PC-9 (cell line): ENCODE results near the gene GDF10. TPM values are rescaled to one million over a fixed set of nuclear protein-coding genes. Genes with fewer than 3 reads are reported as not detected.

Experiments used
- BruUV-seq: library from RNA; stranded (reverse); fragments of 400-500 nt; replicated peaks from 2 replicates; lab custom pipeline; 2021; lab: Mats Ljungman, UMichigan
- CTCF ChIA-PET: fragments of 300-600 bp; sonication (Branson Sonifier 250); formaldehyde crosslinking; loops from one replicate; lab custom pipeline; 2022; ENCODE audit warnings: antibody characterized with exemption; lab: Charles Lee
- POLR2A ChIA-PET: fragments of 300-600 bp; sonication (Branson Sonifier 250); formaldehyde crosslinking; loops from one replicate; lab custom pipeline; 2022; ENCODE audit warnings: antibody characterized with exemption; ENCODE audit not compliant: unreplicated experiment; lab: Charles Lee
- DNase-seq, 2 experiments: peaks; one replicate each; pipeline versions ENCODE4 v3.0.0 to v3.0.0-alpha.2; 2015 to 2022; ENCODE audit warnings: mixed read lengths in 1 of 2
- H2AFZ ChIP-seq: fragments of 200-600 bp; sonication (generic); 2 replicates; pipeline ENCODE4 v1.8.1; 2017; ENCODE audit warnings: antibody characterized with exemption
- H3F3A ChIP-seq: fragments of 200-600 bp; sonication (generic); 2 replicates; pipeline ENCODE4 v1.8.1; 2017; ENCODE audit warnings: antibody characterized with exemption, mild to moderate bottlenecking, low read depth; ENCODE audit not compliant: insufficient read depth
- H3K27ac ChIP-seq: fragments of 200-600 bp; sonication (generic); 2 replicates; pipeline ENCODE4 v1.6.1; 2016; ENCODE audit warnings: mixed run types
- H3K27me3 ChIP-seq: fragments of 200-600 bp; sonication (generic); 2 replicates; pipeline ENCODE4 v1.6.1; 2016; ENCODE audit warnings: low read depth, mixed run types; ENCODE audit not compliant: insufficient read depth
- H3K36me3 ChIP-seq: fragments of 200-600 bp; sonication (generic); 2 replicates; pipeline ENCODE4 v1.6.1; 2016; ENCODE audit warnings: low read depth, mixed run types
- H3K4me1 ChIP-seq: fragments of 200-600 bp; sonication (generic); replicated peaks from 2 replicates; pipeline ENCODE4 v1.6.1; 2016; ENCODE audit warnings: mixed run types; ENCODE audit not compliant: insufficient read depth
- H3K4me2 ChIP-seq: fragments of 200-600 bp; sonication (generic); 2 replicates; pipeline ENCODE4 v1.6.1; 2017; ENCODE audit warnings: mixed run types
- H3K4me3 ChIP-seq: fragments of 200-600 bp; sonication (generic); 2 replicates; pipeline ENCODE4 v1.6.1; 2016; ENCODE audit warnings: mixed run types
- H3K79me2 ChIP-seq: fragments of 200-600 bp; sonication (generic); 2 replicates; pipeline ENCODE4 v1.6.1; 2017; ENCODE audit warnings: low read depth, mixed run types
- H3K9me2 ChIP-seq: fragments of 200-600 bp; sonication (generic); 2 replicates; pipeline ENCODE4 v1.8.1; 2017; ENCODE audit warnings: mild to moderate bottlenecking; ENCODE audit not compliant: insufficient read depth
- H3K9me3 ChIP-seq: fragments of 200-600 bp; sonication (generic); 2 replicates; pipeline ENCODE4 v1.8.1; 2016; ENCODE audit warnings: low read depth; ENCODE audit not compliant: insufficient read depth
- H4K20me1 ChIP-seq: fragments of 200-600 bp; sonication (generic); 2 replicates; pipeline ENCODE4 v1.8.1; 2017; ENCODE audit not compliant: insufficient read depth
- EZH2 ChIP-seq: fragments of 200-600 bp; sonication (generic); IDR thresholded peaks from 2 replicates; pipeline ENCODE4 v1.8.0; 2017; ENCODE audit warnings: antibody characterized with exemption, low read depth
- intact Hi-C: fragments of 100-400 bp; cut with micrococcal nuclease; formaldehyde crosslinking; loops from one replicate; pipeline ENCODE4 v1.10.0; 2022; ENCODE audit not compliant: unreplicated experiment
- total RNA-seq: library from RNA; stranded (reverse); gene quantifications from 2 replicates; pipeline ENCODE4 v1.2.3, GENCODE V29; 2021
- TF ChIP-seq, protein P1 (sequence below): fragments of 200-600 bp; sonication (generic); conservative IDR thresholded peaks from 2 replicates; pipeline ENCODE4 v1.6.1; 2017; ENCODE audit warnings: mixed run types, antibody characterized with exemption, mild to moderate bottlenecking, moderate library complexity

Gene GDF10
- total RNA-seq, 1 experiment from 2014 or later: not detected

DNA sequence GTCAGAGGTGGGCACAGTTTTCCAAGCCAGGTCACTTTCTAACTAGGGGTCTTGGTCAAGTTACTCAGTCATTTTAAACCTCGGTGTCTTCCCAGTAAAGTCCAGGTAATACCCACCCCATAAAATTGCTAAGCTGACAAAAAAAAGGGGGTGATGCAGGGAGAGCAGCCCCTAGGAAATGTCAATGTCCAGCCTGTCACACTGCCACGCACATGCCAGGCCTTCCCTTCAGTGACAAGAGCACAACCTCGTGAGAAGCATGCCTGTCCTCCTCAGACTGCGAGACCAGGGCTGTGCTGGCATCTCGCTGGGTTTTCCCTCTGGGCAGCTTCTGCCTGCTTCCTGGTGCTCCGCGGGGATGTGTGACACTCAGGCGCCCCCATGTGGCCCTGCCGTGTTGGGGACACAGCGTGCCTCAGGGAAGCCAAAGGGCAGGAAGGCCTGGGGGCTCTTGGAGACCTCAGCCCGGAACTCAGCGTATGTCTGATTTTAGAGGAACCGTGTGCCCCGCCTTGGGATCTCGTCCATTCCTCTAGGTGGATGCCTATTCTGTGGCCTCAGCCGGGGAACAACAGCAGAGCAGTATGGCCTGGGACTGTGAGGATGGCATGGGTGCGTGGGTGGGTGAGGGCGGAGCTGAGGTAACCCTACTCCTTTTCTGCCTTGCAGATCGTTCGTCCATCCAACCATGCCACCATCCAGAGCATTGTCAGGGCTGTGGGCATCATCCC, 12.1 kb downstream of the GDF10 start:
- intact Hi-C loops: loop anchor here (1.0 kb wide), 2 partner anchors 264 to 288 kb away; no protein-coding TSS in a partner anchor
- no peaks in the 10 kb centered on the region for H3K9me3 ChIP-seq
- no peaks in the 10 kb centered on the region for H3K79me2 ChIP-seq
- H3K4me1 ChIP-seq: peaks cover 8% of the 10 kb centered on the region
- no peak overlapping the region for H3K27ac ChIP-seq
- H3K4me2 ChIP-seq: peak overlapping the region; percentile 10; the same call in 1 of the 2 replicates
- H2AFZ ChIP-seq: no peak overlapping the region
- TF ChIP-seq, protein P1, sequence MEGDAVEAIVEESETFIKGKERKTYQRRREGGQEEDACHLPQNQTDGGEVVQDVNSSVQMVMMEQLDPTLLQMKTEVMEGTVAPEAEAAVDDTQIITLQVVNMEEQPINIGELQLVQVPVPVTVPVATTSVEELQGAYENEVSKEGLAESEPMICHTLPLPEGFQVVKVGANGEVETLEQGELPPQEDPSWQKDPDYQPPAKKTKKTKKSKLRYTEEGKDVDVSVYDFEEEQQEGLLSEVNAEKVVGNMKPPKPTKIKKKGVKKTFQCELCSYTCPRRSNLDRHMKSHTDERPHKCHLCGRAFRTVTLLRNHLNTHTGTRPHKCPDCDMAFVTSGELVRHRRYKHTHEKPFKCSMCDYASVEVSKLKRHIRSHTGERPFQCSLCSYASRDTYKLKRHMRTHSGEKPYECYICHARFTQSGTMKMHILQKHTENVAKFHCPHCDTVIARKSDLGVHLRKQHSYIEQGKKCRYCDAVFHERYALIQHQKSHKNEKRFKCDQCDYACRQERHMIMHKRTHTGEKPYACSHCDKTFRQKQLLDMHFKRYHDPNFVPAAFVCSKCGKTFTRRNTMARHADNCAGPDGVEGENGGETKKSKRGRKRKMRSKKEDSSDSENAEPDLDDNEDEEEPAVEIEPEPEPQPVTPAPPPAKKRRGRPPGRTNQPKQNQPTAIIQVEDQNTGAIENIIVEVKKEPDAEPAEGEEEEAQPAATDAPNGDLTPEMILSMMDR: peak; percentile 95
- no peak for TF ChIP-seq EZH2
- H4K20me1 ChIP-seq: no peaks in the 10 kb centered on the region
- H3F3A ChIP-seq: no peaks in the 10 kb centered on the region
- ChIA-PET CTCF (interaction anchor here (0.8 to 3.7 kb wide), 7 partner anchors 49 to 318 kb away, joined by 3 to 31 read pairs (median 6); no protein-coding TSS in a partner anchor), POLR2A (no interaction called here)
- no peaks in the 10 kb centered on the region for H3K36me3 ChIP-seq
- H3K27me3 ChIP-seq: no peaks in the 10 kb centered on the region
- H3K9me2 ChIP-seq: no peaks in the 10 kb centered on the region
- no TSS peak for BruUV-seq
- peak; percentile 71 to 89 for DNase-seq
- no peak overlapping the region for H3K4me3 ChIP-seq

DNA sequence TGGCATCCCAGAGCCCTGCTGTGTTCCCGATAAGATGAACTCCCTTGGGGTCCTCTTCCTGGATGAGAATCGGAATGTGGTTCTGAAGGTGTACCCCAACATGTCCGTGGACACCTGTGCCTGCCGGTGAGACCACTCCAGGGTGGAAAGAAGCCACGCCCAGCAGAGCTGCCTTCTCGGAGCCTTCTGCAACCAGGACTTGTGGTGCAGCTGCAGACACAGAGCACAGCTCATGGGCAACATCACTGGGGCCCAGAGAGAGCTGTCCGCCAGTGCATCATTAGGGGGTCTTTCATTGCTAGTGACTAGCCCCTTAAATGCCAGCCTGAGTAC, 12.6 kb downstream of the GDF10 start:
- Histone ChIP-seq H4K20me1 (no peaks in the 10 kb centered on the region), H3K9me2 (no peaks in the 10 kb centered on the region), H3K36me3 (no peaks in the 10 kb centered on the region), H3K27me3 (no peaks in the 10 kb centered on the region), H3K9me3 (no peaks in the 10 kb centered on the region), H3K4me2 (no peak overlapping the region), H3F3A (no peaks in the 10 kb centered on the region), H2AFZ (no peak overlapping the region), H3K79me2 (no peaks in the 10 kb centered on the region), H3K4me3 (no peak overlapping the region), H3K4me1 (peaks cover 8% of the 10 kb centered on the region), H3K27ac (no peak overlapping the region)
- DNase-seq: no peak
- TF ChIP-seq, protein P1: no peak
- no peak for TF ChIP-seq EZH2
- ChIA-PET CTCF (interaction anchor here (1.1 to 3.7 kb wide), 3 partner anchors 26 to 287 kb away, joined by 3 to 31 read pairs (median 19); no protein-coding TSS in a partner anchor), POLR2A (no interaction called here)
- no TSS peak for BruUV-seq
- intact Hi-C loops: loop anchor here (1.0 kb wide), 2 partner anchors 264 to 288 kb away; no protein-coding TSS in a partner anchor

DNA sequence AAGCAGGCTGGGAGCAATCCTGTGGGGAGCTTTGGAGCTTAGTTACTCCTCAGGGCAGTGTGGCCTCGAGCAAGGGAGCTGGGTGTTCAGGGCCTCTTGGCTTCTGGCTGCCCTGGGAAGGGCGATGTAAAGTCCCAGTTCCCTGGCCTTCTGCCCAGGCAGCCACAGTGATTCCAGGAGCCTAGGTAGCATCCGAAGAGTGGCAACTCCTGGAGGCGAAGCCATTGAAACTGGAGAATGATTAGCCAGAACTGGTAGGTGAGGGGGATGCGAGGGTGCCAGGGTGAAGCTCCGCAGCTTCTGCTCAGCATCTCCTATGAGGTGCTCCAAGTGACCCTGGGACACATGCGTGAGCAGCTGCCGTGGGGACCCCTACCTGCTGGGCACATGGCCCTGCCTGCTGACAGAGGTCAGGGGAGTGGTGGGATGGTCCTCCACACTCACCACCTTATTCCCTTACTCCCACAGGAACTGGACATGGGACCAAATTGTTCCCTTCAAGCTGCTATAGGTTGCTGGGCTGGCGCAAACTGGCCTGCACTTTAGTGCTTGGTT, 14.5 kb downstream of the GDF10 start:
- TF ChIP-seq, protein P1: no peak
- TF ChIP-seq EZH2: no peak
- intact Hi-C loops: no loop called here
- Histone ChIP-seq H3K9me2 (no peaks in the 10 kb centered on the region), H3K9me3 (no peaks in the 10 kb centered on the region), H3K79me2 (no peaks in the 10 kb centered on the region), H3K4me3 (no peak overlapping the region), H3K4me2 (no peak overlapping the region), H3K27me3 (no peaks in the 10 kb centered on the region), H3K27ac (no peak overlapping the region), H4K20me1 (no peaks in the 10 kb centered on the region), H3F3A (no peaks in the 10 kb centered on the region), H3K4me1 (peaks cover 8% of the 10 kb centered on the region), H3K36me3 (no peaks in the 10 kb centered on the region), H2AFZ (no peak overlapping the region)
- BruUV-seq: no TSS peak
- DNase-seq: no peak
- ChIA-PET CTCF (interaction anchor here (0.5 to 3.7 kb wide), 2 partner anchors 289 to 764 kb away, joined by 3 to 19 read pairs; no protein-coding TSS in a partner anchor), POLR2A (no interaction called here)
